ENCODE results near the gene LIN7A. TPM values are rescaled to one million over a fixed set of nuclear protein-coding genes. Genes with fewer than 3 reads are reported as not detected.

Gene LIN7A
- total and polyA plus RNA-seq, 2 of the 8 experiments (the other 6 are each of a cell fraction or from before 2014, with no cell fraction given) = 5.8 to 22.0 TPM

GRCh38 chr12:80794551-80794950 is 143.2 kb downstream of the LIN7A start:
- H3K4me1 ChIP-seq (replicated peaks in 1 of 4; ENCODE audit: control insufficient read depth in 3 of 4, insufficient read depth in 4 of 4, low read length in 3 of 4) = peaks cover 0 to 6% (median 2%) of the 10 kb centered on the region in 4 experiments; a peak in 3 of 7 replicates
- no peak overlapping the region for H2BK12ac ChIP-seq (ENCODE audit: low read depth, low read length)
- H3K4me2 ChIP-seq (ENCODE audit: insufficient read depth in 1 of 2, low read depth in 2 of 2, low read length in 2 of 2) = no peak overlapping the region
- H3K4me3 ChIP-seq (ENCODE audit: extremely low read depth in 1 of 4, insufficient read depth in 2 of 4, low read depth in 3 of 4, low read length in 4 of 4) = no peak overlapping the region
- POLR2A ChIA-PET (ENCODE audit: partially characterized antibody) = interaction anchor here (1.3 kb wide), 1 partner anchor 8 kb away, joined by 5 read pairs; no protein-coding TSS in a partner anchor
- H3K23me2 ChIP-seq (ENCODE audit: low read depth, low read length) = no peaks in the 10 kb centered on the region
- CTCF ChIA-PET (ENCODE audit: partially characterized antibody) = no interaction called here
- H2BK15ac ChIP-seq (ENCODE audit: low read length) = no peak overlapping the region
- H2AFZ ChIP-seq (ENCODE audit: low read length) = no peak overlapping the region
- H3K79me2 ChIP-seq (ENCODE audit: control insufficient read depth in 1 of 2, insufficient read depth in 2 of 2, low read length in 2 of 2) = no peaks in the 10 kb centered on the region
- 73% methylated on average over 1 of the region's 1 CpG; no CpG with 5 or more reads in 1 of the 2 experiments for WGBS, 2 experiments (ENCODE audit: extremely low coverage in 1 of 2, insufficient coverage in 1 of 2, insufficient read length in 1 of 2, insufficient replicate concordance in 2 of 2, low coverage in 1 of 2, low lambda C conversion rate in 2 of 2, missing lambda C conversion rate in 1 of 2)
- H3K9me3 ChIP-seq (ENCODE audit: insufficient read depth in 2 of 2, low read depth in 1 of 2, low read length in 1 of 2) = no peaks in the 10 kb centered on the region
- no peak overlapping the region for H3K4ac ChIP-seq (replicated peaks; ENCODE audit: insufficient read length, low read depth, low read length)
- no peak overlapping the region for H4K8ac ChIP-seq (ENCODE audit: extremely low read depth, insufficient read depth, low read length)
- no peak for FAIRE-seq
- H4K20me1 ChIP-seq (replicated peaks in 1 of 2; ENCODE audit: control insufficient read depth in 1 of 2, insufficient read depth in 2 of 2, low read length in 2 of 2) = no peaks in the 10 kb centered on the region
- H3K56ac ChIP-seq (replicated peaks; ENCODE audit: insufficient read length, low read depth, low read length) = no peak overlapping the region
- H3K9ac ChIP-seq (replicated peaks in 1 of 4; ENCODE audit: extremely low read depth in 1 of 4, low read depth in 3 of 4, low read length in 3 of 4) = no peak overlapping the region
- no peak overlapping the region for H4K91ac ChIP-seq (replicated peaks; ENCODE audit: insufficient read length, low read length)
- H3K23ac ChIP-seq (ENCODE audit: insufficient read length) = no peak overlapping the region
- no peaks in the 10 kb centered on the region for H3K79me1 ChIP-seq (ENCODE audit: low read depth, low read length)
- H2AK5ac ChIP-seq (ENCODE audit: low read depth, low read length) = no peak overlapping the region
- no peak overlapping the region for H3K27ac ChIP-seq (ENCODE audit: low read depth, low read length)
- H4K5ac ChIP-seq (ENCODE audit: insufficient read length, low read depth, low read length) = no peak overlapping the region
- no peak overlapping the region for H3K14ac ChIP-seq (ENCODE audit: insufficient read length)
- peaks cover 0 to 1% (median 0%) of the 10 kb centered on the region in 4 experiments; a peak in 1 of 7 replicates for H3K27me3 ChIP-seq (replicated peaks in 1 of 4; ENCODE audit: control insufficient read depth in 3 of 4, extremely low read depth in 1 of 4, insufficient read depth in 3 of 4, low read length in 3 of 4)
- no peak overlapping the region for H2BK120ac ChIP-seq (replicated peaks; ENCODE audit: low read depth, low read length)
- TF ChIP-seq BRCA1 (IDR thresholded peaks at IDR 0.05; ENCODE audit: low read depth, low read length) (no peak), CHD1 (IDR thresholded peaks at IDR 0.05; ENCODE audit: low read depth, low read length) (no peak)
- no peaks in the 10 kb centered on the region; a peak in 1 of 8 replicates for H3K36me3 ChIP-seq (ENCODE audit: control insufficient read depth in 2 of 4, insufficient read depth in 4 of 4, low read length in 3 of 4)
- no peak overlapping the region for H2BK20ac ChIP-seq (ENCODE audit: low read length)
- no peak overlapping the region for H3K18ac ChIP-seq (ENCODE audit: extremely low read depth, low read length)
- no peak for DNase-seq (ENCODE audit: low read depth in 1 of 2, low spot score in 2 of 2)
- no peak overlapping the region for H2BK5ac ChIP-seq (ENCODE audit: low read depth, low read length)
